Lung (tissue), 12 donors: Measurements from ENCODE around the gene LUM. TPM values are rescaled to one million over a fixed set of nuclear protein-coding genes. Genes with fewer than 3 reads are reported as not detected.

ENCODE experiments used
- ATAC-seq: fragments of 200-7000 bp; cut with Tn5 transposase; one replicate; pipeline ENCODE4 v1.9.1; 2020; ENCODE audit warnings: moderate number of reproducible peaks; ENCODE audit not compliant: insufficient read depth, low FRiP score
- DNase-seq, 3 donors: peaks; one replicate each; pipeline ENCODE4 v3.0.0-alpha.2; 2013 to 2017
- H3K27ac ChIP-seq, 2 donors: one replicate each; pipeline ENCODE4 v1.5.1; 2013; ENCODE audit warnings: mild to moderate bottlenecking in 2 of 2, moderate library complexity in 2 of 2, control low read depth in 1 of 2, inconsistent platforms in 1 of 2, low read depth in 1 of 2, low read length in 1 of 2
- H3K27me3 ChIP-seq, 3 donors: one replicate each; pipeline ENCODE4 v1.5.1; 2013; ENCODE audit warnings: low read length in 2 of 3; ENCODE audit not compliant: control insufficient read depth in 3 of 3, insufficient read depth in 3 of 3
- H3K36me3 ChIP-seq, 4 donors: one replicate each; pipeline ENCODE4 v1.5.1; 2013; ENCODE audit warnings: low read length in 4 of 4, mild to moderate bottlenecking in 1 of 4, moderate library complexity in 1 of 4; ENCODE audit not compliant: control insufficient read depth in 4 of 4, insufficient read depth in 4 of 4
- H3K4me1 ChIP-seq, 5 donors: one replicate each; pipeline ENCODE4 v1.5.1; 2013; ENCODE audit warnings: low read length in 5 of 5, mild to moderate bottlenecking in 2 of 5, moderate library complexity in 1 of 5; ENCODE audit not compliant: control insufficient read depth in 5 of 5, insufficient read depth in 5 of 5
- H3K4me3 ChIP-seq: one replicate; pipeline ENCODE4 v1.5.1; 2013; ENCODE audit warnings: mild to moderate bottlenecking, control low read depth, moderate library complexity
- H3K9ac ChIP-seq, 2 donors: one replicate each; pipeline ENCODE4 v1.5.1; 2013; ENCODE audit warnings: low read length in 2 of 2, control low read depth in 1 of 2; ENCODE audit not compliant: insufficient read depth in 1 of 2
- H3K9me3 ChIP-seq, 4 donors: one replicate each; pipeline ENCODE4 v1.5.1; 2013; ENCODE audit warnings: low read length in 3 of 4, mild to moderate bottlenecking in 1 of 4, moderate library complexity in 1 of 4; ENCODE audit not compliant: control insufficient read depth in 4 of 4, insufficient read depth in 3 of 4
- WGBS, 2 donors: extraction: QIAGEN DNeasy Blood & Tissue Kit; methylation state at CpG; one replicate each; pipeline ENCODE4 v1.1.7; 2013; 5-methylcytosine and 5-hydroxymethylcytosine counted together
- polyA plus RNA-seq, 2 donors: library from polyadenylated mRNA; stranded (reverse); fragments of 200-250 nt; gene quantifications; one replicate each; pipeline ENCODE4 v1.2.1, GENCODE V29; 2013
- total RNA-seq, 2 donors: library from RNA; depleted of rRNA in 1 of 2; stranded (reverse); fragments of >200 nt in 1 of 2; gene quantifications; one replicate each; pipeline ENCODE4 v1.2.1, GENCODE V29; 2014 to 2021
- TF ChIP-seq, protein P1 (sequence below): IDR thresholded peaks from 2 replicates; pipeline ENCODE4 v1.5.1; 2012; ENCODE audit warnings: mild to moderate bottlenecking; ENCODE audit errors: control extremely low read depth, extremely low read depth
- donor health status: control.
- donor health status: control.
- donor health status: Bipolar disorder and iron deficiency.
- donor health status: healthy.
- donor health status: DM: yes; HTN: yes; CAD: no.

The LUM gene
- total and polyA plus RNA-seq, 4 donors = 74.5 to 593 (median 218) TPM

DNA sequence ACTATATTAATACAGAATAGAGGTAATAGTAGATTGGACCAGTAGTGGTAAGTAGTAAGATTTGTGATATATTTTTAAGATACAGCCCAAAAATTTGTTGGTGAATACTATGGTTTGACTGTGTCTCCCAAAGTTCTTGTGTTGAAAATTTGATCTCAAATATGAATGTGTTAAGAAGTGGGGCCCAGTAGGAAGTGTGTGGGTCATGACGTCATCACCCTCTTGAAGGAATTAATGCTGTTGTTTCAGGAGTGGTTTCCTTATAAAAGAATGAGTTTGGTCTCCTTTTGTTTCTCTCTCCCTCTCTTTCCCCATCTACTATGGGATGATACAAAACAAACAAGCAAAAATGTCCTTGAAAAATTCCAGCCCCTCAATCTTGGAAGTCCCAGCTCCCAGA is 16.3 kb downstream of the LUM start:
- WGBS, 2 donors = 72 to 83% methylated on average over 1 of the region's 1 CpG
- H3K9ac ChIP-seq = no peak overlapping the region
- TF ChIP-seq, protein P1, sequence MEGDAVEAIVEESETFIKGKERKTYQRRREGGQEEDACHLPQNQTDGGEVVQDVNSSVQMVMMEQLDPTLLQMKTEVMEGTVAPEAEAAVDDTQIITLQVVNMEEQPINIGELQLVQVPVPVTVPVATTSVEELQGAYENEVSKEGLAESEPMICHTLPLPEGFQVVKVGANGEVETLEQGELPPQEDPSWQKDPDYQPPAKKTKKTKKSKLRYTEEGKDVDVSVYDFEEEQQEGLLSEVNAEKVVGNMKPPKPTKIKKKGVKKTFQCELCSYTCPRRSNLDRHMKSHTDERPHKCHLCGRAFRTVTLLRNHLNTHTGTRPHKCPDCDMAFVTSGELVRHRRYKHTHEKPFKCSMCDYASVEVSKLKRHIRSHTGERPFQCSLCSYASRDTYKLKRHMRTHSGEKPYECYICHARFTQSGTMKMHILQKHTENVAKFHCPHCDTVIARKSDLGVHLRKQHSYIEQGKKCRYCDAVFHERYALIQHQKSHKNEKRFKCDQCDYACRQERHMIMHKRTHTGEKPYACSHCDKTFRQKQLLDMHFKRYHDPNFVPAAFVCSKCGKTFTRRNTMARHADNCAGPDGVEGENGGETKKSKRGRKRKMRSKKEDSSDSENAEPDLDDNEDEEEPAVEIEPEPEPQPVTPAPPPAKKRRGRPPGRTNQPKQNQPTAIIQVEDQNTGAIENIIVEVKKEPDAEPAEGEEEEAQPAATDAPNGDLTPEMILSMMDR = no peak
- no peak for DNase-seq
- no peaks in the 10 kb centered on the region for H3K4me1 ChIP-seq
- no peaks in the 10 kb centered on the region for H3K36me3 ChIP-seq
- ATAC-seq = no peak
- H3K27me3 ChIP-seq = no peaks in the 10 kb centered on the region
- peaks cover 0 to 4% (median 0%) of the 10 kb centered on the region in 4 donors for H3K9me3 ChIP-seq
- no peak overlapping the region for H3K27ac ChIP-seq
- no peak overlapping the region for H3K4me3 ChIP-seq

GRCh38 chr12:91094032-91094662 is 17.1 kb downstream of the LUM start:
- H3K9me3 ChIP-seq = peaks cover 0 to 4% (median 0%) of the 10 kb centered on the region in 4 donors
- no peaks in the 10 kb centered on the region for H3K27me3 ChIP-seq
- H3K4me3 ChIP-seq = no peak overlapping the region
- TF ChIP-seq, protein P1 = no peak
- no peaks in the 10 kb centered on the region for H3K36me3 ChIP-seq
- no peak overlapping the region for H3K27ac ChIP-seq
- H3K9ac ChIP-seq = no peak overlapping the region
- DNase-seq (no peak), ATAC-seq (no peak)
- H3K4me1 ChIP-seq = no peaks in the 10 kb centered on the region

- TF ChIP-seq, protein P1 = no peak
- H3K27me3 ChIP-seq = no peaks in the 10 kb centered on the region
- no peak overlapping the region for H3K4me3 ChIP-seq
- peaks cover 0 to 5% (median 2%) of the 10 kb centered on the region in 4 donors for H3K9me3 ChIP-seq
- H3K27ac ChIP-seq = no peak overlapping the region
- DNase-seq (peak in 1 of 3 donors; percentile 37), ATAC-seq (no peak)
- H3K4me1 ChIP-seq = no peaks in the 10 kb centered on the region
- 69 to 77% methylated on average over 4 of the region's 4 CpGs for WGBS, 2 donors
- no peak overlapping the region for H3K9ac ChIP-seq
- no peaks in the 10 kb centered on the region for H3K36me3 ChIP-seq
These were observed 18.0 kb downstream of the LUM start for GRCh38 chr12:91093341-91093740.
